Limb (tissue), 2 donors: ENCODE results near the gene IL20RB.

Experiments used
- DNase-seq, 2 donors: peaks; one replicate each; pipeline ENCODE4 v3.0.0-alpha.2; 2016; ENCODE audit errors: extremely low spot score in 2 of 2

Gene IL20RB

DNA sequence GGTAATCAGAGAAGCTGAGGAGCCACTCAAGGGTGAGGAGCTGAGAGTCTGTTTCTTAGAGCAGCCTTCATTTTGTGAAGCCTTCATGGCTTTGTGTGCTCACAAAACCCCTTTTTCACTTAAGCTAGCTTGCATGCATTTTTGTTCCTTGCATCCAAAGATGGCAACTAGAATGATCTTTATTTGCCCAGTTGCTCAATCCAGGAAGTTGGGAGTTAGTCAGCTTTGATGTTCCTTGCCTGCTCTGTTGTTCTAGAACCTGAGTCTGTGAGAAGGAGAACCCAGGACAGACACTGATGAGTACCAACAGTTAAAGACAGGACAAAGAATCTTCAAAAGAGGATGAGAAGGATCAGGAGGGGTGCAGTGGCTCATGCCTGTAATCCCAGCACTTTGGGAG, 81.8 kb downstream of the IL20RB start:
- no peak for DNase-seq

DNA sequence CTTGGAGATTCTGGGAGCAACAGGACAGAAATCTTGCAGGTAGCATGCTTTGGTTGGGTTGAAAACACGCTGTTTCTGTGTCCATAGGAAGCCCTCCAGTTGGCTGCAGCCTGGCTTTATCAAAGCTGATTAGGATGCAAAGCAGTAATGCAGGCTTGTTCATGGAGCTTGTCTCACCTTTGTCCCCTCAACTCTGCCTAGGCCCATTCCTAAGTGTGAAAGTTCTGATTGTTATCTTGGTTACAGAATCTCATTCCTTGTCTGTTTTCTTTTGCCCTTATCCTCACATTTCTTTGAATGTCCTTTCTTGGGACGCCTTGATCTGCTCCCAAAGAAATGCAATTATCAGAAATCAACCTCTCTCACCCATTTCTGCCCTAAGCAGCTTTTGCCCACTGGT, 83.5 kb downstream of the IL20RB start:
- DNase-seq, result no peak

DNA sequence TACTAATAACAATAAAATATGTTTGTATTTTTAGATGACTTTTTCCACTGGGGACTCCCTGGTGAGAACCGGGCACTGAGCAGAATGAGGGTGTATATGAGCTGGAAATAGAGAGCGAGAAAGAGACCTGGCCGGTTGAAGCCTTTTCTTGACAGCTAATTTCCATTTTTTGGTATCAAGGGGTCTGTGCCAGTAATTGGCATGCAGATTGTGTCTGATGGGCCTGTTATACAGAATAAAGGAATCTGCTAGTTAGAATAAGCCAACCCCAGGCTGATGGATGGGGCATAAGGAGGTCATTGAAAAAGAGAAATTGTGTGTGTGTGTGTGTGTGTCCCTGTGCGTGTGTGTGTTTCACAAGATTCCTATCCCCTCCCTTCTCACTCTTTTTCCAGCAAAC, 83.9 kb downstream of the IL20RB start:
- DNase-seq, result no peak

DNA sequence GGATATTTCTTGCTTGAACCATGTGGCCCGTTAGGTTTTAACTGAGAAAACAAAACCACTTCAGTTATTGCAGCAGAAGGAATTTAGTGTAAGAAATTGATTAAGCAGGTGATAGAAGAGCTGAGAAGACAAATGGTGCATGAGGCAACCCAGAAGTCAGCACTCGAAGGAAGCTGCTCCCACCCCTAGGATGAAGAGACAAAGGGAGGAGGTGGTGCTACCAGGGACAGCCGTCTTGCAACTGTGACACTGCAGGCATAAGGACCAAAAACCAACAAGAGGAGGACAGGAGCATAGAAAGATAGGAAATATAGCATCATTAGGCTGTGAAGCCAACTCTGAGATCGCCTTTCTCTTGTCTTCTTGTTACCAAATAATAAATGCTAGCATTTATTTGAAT, 89.0 kb downstream of the IL20RB start:
- DNase-seq, result no peak

DNA sequence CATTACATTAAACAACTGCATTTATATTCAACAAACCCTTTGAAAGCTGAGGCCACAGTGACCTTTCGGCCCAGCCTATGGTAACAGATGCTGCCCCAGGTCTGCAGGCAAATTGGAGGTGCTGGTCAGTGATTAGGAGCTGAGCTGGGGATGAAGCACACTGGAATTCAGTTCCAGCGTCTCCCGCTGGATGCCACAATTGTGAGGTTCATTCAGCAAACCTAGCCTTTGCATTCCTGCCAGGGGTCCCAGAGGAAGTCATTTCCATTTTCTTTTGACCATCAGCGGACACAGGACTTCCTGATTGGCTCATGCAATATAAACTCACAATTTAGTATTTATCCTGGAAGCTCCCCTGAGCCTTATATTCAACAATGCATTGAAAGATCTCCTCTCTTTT, 89.5 kb downstream of the IL20RB start:
- DNase-seq, result no peak

DNA sequence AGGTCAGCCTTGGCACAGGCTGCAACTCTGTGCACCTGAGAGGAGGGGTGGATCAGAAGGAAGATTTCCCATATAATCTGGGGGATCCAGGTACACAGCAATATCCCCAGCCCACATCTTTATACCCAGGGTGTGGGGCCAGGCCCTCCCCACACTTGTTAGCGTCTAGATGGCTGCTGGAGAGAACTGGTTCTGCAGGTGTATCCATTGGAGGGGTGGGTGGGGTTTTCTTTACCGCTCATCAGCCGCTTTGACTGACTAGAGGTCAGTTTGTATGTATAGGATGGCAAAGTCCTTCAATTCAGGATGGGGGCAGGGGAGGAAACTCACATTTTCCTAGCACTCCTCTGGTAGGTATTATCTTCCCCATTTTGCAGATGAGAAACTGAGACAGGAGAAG, 92.5 kb downstream of the IL20RB start:
- no peak for DNase-seq

DNA sequence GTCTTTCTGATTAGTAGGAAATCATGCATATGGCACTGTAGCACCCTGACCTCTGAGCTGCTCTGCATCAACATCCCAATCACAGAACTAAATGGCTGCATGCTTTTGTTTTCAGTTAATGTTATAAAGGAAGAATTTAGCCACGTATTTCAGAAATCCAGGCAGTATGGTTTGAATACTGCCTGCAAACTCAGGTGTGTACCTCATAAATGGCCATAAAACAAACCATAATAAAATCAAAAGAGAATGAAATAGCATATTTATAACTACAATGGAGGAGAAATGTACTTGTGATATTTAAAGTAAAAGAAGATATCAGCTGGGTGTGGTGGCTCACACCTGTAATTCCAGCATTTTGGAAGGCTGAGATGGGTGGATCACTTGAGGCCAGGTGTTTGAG, 94.5 kb downstream of the IL20RB start:
- DNase-seq, result no peak
